Esophagus squamous epithelium (tissue), 5 donors: ENCODE results near the gene SLC9A8. TPM values are rescaled to one million over a fixed set of nuclear protein-coding genes. Genes with fewer than 3 reads are reported as not detected.
"Not testable (repeated sequence)": the region's sequence is repeated elsewhere in the genome, so short reads cannot be mapped to it uniquely, and the experiment has no call there.

Source experiments
- DNase-seq: peaks from one replicate; lab custom pipeline; 2025; lab: John Stamatoyannopoulos, UW
- H3K27ac ChIP-seq, 4 donors: fragments of 200-600 bp; sonication (generic); one replicate each; pipeline ENCODE4 v1.5.1; 2016 to 2019; ENCODE audit warnings: mild to moderate bottlenecking in 1 of 4
- H3K27me3 ChIP-seq, 4 donors: fragments of 200-600 bp; sonication (generic); 1 replicate in 3 of 4; 2 replicates in 1 of 4; pipeline versions ENCODE4 v1.5.1 to v1.6.0; 2017 to 2021; ENCODE audit warnings: antibody characterized with exemption in 1 of 4
- H3K36me3 ChIP-seq, 3 donors: fragments of 200-600 bp; sonication (generic); one replicate each; pipeline ENCODE4 v1.5.1; 2016 to 2019
- H3K4me1 ChIP-seq, 3 donors: fragments of 200-600 bp; sonication (generic); one replicate each; pipeline ENCODE4 v1.5.1; 2017 to 2019
- H3K4me3 ChIP-seq, 4 donors: fragments of 200-600 bp; sonication (generic); 1 replicate in 3 of 4; 2 replicates in 1 of 4; pipeline ENCODE4 v1.5.1; 2016 to 2019; ENCODE audit warnings: mild to moderate bottlenecking in 2 of 4, moderate library complexity in 1 of 4
- H3K9me3 ChIP-seq, 3 donors: fragments of 200-600 bp; sonication (generic); one replicate each; pipeline ENCODE4 v1.5.1; 2016 to 2019
- CTCF ChIP-seq, 6 experiments: fragments of 450-650 bp in 4 of 6; fragments of 200-600 bp in 2 of 6; sonication (generic) in 2 of 6; IDR thresholded peaks; one replicate each; pipeline ENCODE4 v1.5.1; 2016 to 2019; ENCODE audit warnings: antibody characterized with exemption in 6 of 6, mild to moderate bottlenecking in 4 of 6, moderate library complexity in 4 of 6
- POLR2A ChIP-seq, 4 donors: fragments of 450-650 bp; IDR thresholded peaks; one replicate each; pipeline ENCODE4 v1.6.1; 2017; ENCODE audit warnings: antibody characterized with exemption in 4 of 4, mild to moderate bottlenecking in 4 of 4, moderate library complexity in 3 of 4
- WGBS, 2 donors: methylation state at CpG; one replicate each; pipeline ENCODE4 v1.1.5; 2018; 5-methylcytosine and 5-hydroxymethylcytosine counted together
- intact Hi-C: fragments of 100-400 bp; cut with DNase I; formaldehyde crosslinking; loops from one replicate; pipeline ENCODE4 v1.15.0; 2022
- total RNA-seq, 4 donors: library from RNA; depleted of rRNA; stranded (reverse); fragments of >200 nt; gene quantifications; one replicate each; pipeline ENCODE4 v1.1.0, GENCODE V29; 2016
- donor health status: DM: yes; HTN: yes; CAD: no.

The SLC9A8 gene
- total RNA-seq, 4 donors from 2014 or later = 11.5 to 14.1 (median 11.9) TPM

GRCh38 chr20:49798718-49799117 lies 13.9 kb upstream of the SLC9A8 start:
- Histone ChIP-seq H3K36me3 (no peaks in the 10 kb centered on the region), H3K9me3 (no peaks in the 10 kb centered on the region), H3K27me3 (no peaks in the 10 kb centered on the region), H3K4me3 (no peak overlapping the region), H3K4me1 (peaks cover 0 to 14% (median 10%) of the 10 kb centered on the region in 3 donors), H3K27ac (no peak overlapping the region)
- intact Hi-C loops = no loop called here
- DNase-seq = no peak
- TF ChIP-seq POLR2A (IDR thresholded peaks at IDR 0.05) = no peak
- no peak for TF ChIP-seq CTCF (IDR thresholded peaks at IDR 0.05)
- WGBS, 2 donors = 64 to 78% methylated on average over 3 to 4 of the region's 4 CpGs

- 85 to 86% methylated on average over 8 of the region's 8 CpGs for WGBS, 2 donors
- intact Hi-C loops = no loop called here
- Histone ChIP-seq H3K36me3 (no peaks in the 10 kb centered on the region), H3K27ac (no peak overlapping the region), H3K4me1 (peaks cover 0 to 9% (median 4%) of the 10 kb centered on the region in 3 donors), H3K9me3 (no peaks in the 10 kb centered on the region), H3K4me3 (no peak overlapping the region), H3K27me3 (no peaks in the 10 kb centered on the region)
- no peak for TF ChIP-seq CTCF (IDR thresholded peaks at IDR 0.05)
- no peak for DNase-seq
Measured at GRCh38 chr20:49799698-49800097, 12.9 kb upstream of the SLC9A8 start.

DNA sequence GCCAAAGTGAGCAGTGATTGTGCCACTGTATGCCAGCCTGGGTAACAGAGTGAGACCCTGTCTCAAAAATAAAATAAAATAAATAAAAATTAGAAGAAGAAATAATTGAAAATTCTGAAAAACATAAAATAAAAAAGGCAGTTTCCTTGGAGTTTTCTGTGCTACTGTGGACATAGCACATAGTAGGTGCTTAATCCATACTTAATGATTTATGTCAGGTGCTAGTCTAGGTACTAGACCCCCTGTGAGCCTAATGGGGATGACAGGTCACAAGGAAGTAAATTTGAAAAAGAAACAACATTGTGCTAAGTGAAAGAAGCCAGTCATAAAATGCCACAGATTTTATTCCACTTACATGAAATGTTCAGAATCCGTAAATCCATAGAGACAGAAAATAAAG lies 9.2 kb upstream of the SLC9A8 start:
- Histone ChIP-seq H3K4me1 (peaks cover 0 to 27% (median 0%) of the 10 kb centered on the region in 3 donors), H3K27me3 (no peaks in the 10 kb centered on the region), H3K36me3 (no peaks in the 10 kb centered on the region), H3K27ac (peak overlapping the region in 2 of 4 donors; percentile 84 to 96), H3K4me3 (no peak overlapping the region), H3K9me3 (no peaks in the 10 kb centered on the region)
- intact Hi-C loops = no loop called here
- WGBS, 2 donors = 63 to 80% methylated on average over 1 of the region's 1 CpG
- TF ChIP-seq CTCF (IDR thresholded peaks at IDR 0.05) (no peak), POLR2A (IDR thresholded peaks at IDR 0.05) (no peak)
- DNase-seq = no peak

- Histone ChIP-seq H3K9me3 (no peaks in the 10 kb centered on the region), H3K27me3 (no peaks in the 10 kb centered on the region), H3K27ac (peak overlapping the region; percentile 72 to 96 (median 80)), H3K4me3 (no peak overlapping the region), H3K4me1 (peaks cover 0 to 27% (median 0%) of the 10 kb centered on the region in 3 donors), H3K36me3 (no peaks in the 10 kb centered on the region)
- WGBS, 2 donors = 69 to 78% methylated on average over 3 of the region's 3 CpGs
- TF ChIP-seq CTCF (IDR thresholded peaks at IDR 0.05) = no peak
- TF ChIP-seq POLR2A (IDR thresholded peaks at IDR 0.05) = no peak
- intact Hi-C loops = no loop called here
- no peak for DNase-seq
Measured at GRCh38 chr20:49804364-49804763, 8.3 kb upstream of the SLC9A8 start.

- H3K36me3 ChIP-seq, H3K4me3 ChIP-seq, DNase-seq, intact Hi-C loops, H3K27me3 ChIP-seq, H3K9me3 ChIP-seq: not testable (repeated sequence)
- Histone ChIP-seq H3K27ac (peak overlapping the region; percentile 38 to 96 (median 80)), H3K4me1 (peaks cover 0 to 32% (median 0%) of the 10 kb centered on the region in 3 donors)
- WGBS, 2 donors = 58 to 74% methylated on average over 9 to 11 of the region's 11 CpGs
Measured at GRCh38 chr20:49805224-49805876, 7.3 kb upstream of the SLC9A8 start.
